Measurements from ENCODE around the gene FFAR2.

GRCh38 chr19:35436477-35437405 is 11.3 kb upstream of the FFAR2 start:
- TF ChIP-seq CTCF (IDR thresholded peaks at IDR 0.05) (no peak), POLR2A (IDR thresholded peaks at IDR 0.05) (no peak), POLR2AphosphoS5 (IDR thresholded peaks at IDR 0.05; ENCODE audit: insufficient read depth in 1 of 2, low read depth in 1 of 2) (peak in 1 of 2 donors; percentile 13)
